Activated naive CD4-positive, alpha-beta T cell treated with anti-CD3 and anti-CD28 coated beads, Interleukin-2, amount 10 ng/mL, durations not matched to agents 7 days and 5 days (primary cell): Measurements from ENCODE around the gene ITGAV.

Experiments used
- CTCF ChIA-PET: fragments of 350-600 bp; sonication (Branson Sonifier 250); formaldehyde crosslinking; loops from one replicate; lab custom pipeline; 2021; ENCODE audit warnings: antibody characterized with exemption; lab: Charles Lee
- DNase-seq: peaks from one replicate; pipeline ENCODE4 v3.0.0-alpha.2; 2020
- H3K27ac Mint-ChIP-seq: one replicate; pipeline ENCODE4 v1.8.0; 2021; ENCODE audit warnings: mild to moderate bottlenecking, moderate library complexity, mixed read lengths
- H3K27me3 Mint-ChIP-seq: one replicate; pipeline ENCODE4 v1.8.0; 2021; ENCODE audit warnings: mild to moderate bottlenecking, mixed read lengths
- H3K36me3 Mint-ChIP-seq: one replicate; pipeline ENCODE4 v1.8.0; 2021; ENCODE audit warnings: mixed read lengths
- H3K4me1 Mint-ChIP-seq: one replicate; pipeline ENCODE4 v1.8.0; 2021; ENCODE audit warnings: mixed read lengths
- H3K4me3 Mint-ChIP-seq: one replicate; pipeline ENCODE4 v1.8.0; 2021; ENCODE audit warnings: mild to moderate bottlenecking, moderate library complexity, mixed read lengths
- H3K9me3 Mint-ChIP-seq: one replicate; pipeline ENCODE4 v1.8.0; 2021; ENCODE audit warnings: mixed read lengths

ITGAV gene

GRCh38 chr2:186717320-186718007, 127.6 kb downstream of the ITGAV start:
- no peaks in the 10 kb centered on the region for H3K9me3 Mint-ChIP-seq
- H3K36me3 Mint-ChIP-seq: no peaks in the 10 kb centered on the region
- H3K4me3 Mint-ChIP-seq: no peak overlapping the region
- H3K27me3 Mint-ChIP-seq: no peaks in the 10 kb centered on the region
- H3K4me1 Mint-ChIP-seq: no peaks in the 10 kb centered on the region
- CTCF ChIA-PET: no interaction called here
- no peak for DNase-seq
- H3K27ac Mint-ChIP-seq: no peak overlapping the region

DNA sequence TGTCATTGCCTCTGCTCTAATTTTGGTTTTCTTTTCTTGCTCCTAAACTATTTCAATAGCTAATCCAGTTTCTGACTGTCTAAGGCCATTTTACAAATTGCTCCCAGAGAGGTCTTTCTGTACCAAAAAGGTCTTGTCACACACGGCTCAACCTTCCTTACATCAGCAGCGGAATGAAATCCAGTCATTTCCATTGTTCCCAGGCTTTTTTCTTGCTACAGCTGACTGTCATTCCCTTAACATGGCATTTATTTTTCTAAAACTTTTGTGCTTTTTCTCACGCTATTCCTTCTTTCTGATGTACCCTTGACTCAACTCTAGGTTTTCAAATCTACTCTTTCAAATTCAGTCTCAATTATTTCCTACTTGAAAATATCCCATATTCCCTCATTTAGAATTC, 128.3 kb downstream of the ITGAV start:
- CTCF ChIA-PET: no interaction called here
- H3K27ac Mint-ChIP-seq: no peak overlapping the region

DNA sequence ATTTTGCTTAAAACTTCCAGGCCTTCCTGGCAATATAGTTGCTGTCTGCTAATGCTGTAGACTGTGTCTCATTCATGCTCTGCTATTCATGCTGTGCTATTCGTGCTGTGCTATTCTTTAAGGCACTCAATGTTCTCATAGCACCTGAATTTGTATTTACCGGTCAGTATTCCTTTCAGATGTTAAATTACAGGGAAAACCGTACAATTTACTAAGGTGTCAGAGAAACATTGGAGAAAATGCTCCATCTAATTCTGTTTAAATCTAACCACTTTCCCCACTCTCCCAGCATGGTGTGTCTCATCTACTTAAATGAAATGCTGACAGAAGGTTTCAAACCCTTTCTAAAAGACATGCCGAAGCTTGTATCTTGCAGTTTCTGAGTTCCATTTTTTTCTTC, 129.0 kb downstream of the ITGAV start:
- no peaks in the 10 kb centered on the region for H3K9me3 Mint-ChIP-seq

More for the DNA sequence above, 128.3 kb downstream of the ITGAV start:
- H3K36me3 Mint-ChIP-seq: no peaks in the 10 kb centered on the region
- no peak for DNase-seq
- H3K4me3 Mint-ChIP-seq: no peak overlapping the region
- H3K4me1 Mint-ChIP-seq: no peaks in the 10 kb centered on the region
- H3K9me3 Mint-ChIP-seq: no peaks in the 10 kb centered on the region
- no peaks in the 10 kb centered on the region for H3K27me3 Mint-ChIP-seq

DNA sequence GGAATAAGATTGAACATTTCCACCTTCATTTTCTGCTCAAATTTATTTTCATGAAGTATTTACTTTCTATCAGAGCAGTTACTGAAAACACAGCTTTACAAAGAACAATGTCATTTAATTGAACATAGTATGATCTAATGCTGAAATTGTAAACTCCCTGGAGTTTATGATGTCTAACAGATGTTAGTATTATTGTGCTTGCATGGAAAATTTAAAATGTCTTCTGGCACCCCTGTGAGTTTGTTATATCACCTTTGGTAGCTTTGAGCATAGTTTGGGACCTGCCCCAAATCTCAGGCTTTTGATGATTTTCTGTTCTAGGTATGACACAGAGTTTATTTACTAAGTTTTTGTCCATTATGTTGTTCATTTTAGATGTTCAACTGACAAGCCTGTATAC, 132.1 kb downstream of the ITGAV start:
- Mint-ChIP-seq H3K4me1 (no peaks in the 10 kb centered on the region), H3K9me3 (no peaks in the 10 kb centered on the region), H3K27me3 (no peaks in the 10 kb centered on the region), H3K4me3 (no peak overlapping the region), H3K36me3 (no peaks in the 10 kb centered on the region), H3K27ac (no peak overlapping the region)
- CTCF ChIA-PET: no interaction called here
- no peak for DNase-seq

More for the DNA sequence above, 129.0 kb downstream of the ITGAV start:
- H3K4me3 Mint-ChIP-seq: no peak overlapping the region
- no peak for DNase-seq
- no peaks in the 10 kb centered on the region for H3K27me3 Mint-ChIP-seq
- CTCF ChIA-PET: no interaction called here
- H3K4me1 Mint-ChIP-seq: no peaks in the 10 kb centered on the region
- no peaks in the 10 kb centered on the region for H3K36me3 Mint-ChIP-seq
- no peak overlapping the region for H3K27ac Mint-ChIP-seq

DNA sequence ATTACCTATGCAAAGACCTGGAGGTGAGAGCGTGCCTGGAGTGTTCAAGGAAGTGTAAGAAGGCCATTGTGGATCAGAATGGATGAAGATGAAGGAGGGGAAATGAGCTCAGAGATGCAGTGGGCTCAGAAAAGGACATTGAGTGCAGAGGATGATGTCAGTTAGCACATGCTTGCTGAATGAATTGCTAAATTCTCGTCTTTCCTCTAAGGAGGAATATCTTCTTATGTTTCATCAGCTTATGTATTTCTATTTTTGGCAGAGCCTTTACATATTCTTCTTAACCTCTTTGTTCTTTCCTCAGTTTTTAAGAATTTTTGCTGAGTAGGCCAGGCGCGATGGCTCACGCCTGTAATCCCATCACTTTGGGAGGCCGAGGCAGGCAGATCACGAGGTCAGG, 134.9 kb downstream of the ITGAV start:
- no peaks in the 10 kb centered on the region for H3K9me3 Mint-ChIP-seq
- H3K4me1 Mint-ChIP-seq: no peaks in the 10 kb centered on the region
- H3K36me3 Mint-ChIP-seq: no peaks in the 10 kb centered on the region
- CTCF ChIA-PET: no interaction called here
- DNase-seq: no peak
- H3K27me3 Mint-ChIP-seq: no peaks in the 10 kb centered on the region
- no peak overlapping the region for H3K4me3 Mint-ChIP-seq
- no peak overlapping the region for H3K27ac Mint-ChIP-seq

DNA sequence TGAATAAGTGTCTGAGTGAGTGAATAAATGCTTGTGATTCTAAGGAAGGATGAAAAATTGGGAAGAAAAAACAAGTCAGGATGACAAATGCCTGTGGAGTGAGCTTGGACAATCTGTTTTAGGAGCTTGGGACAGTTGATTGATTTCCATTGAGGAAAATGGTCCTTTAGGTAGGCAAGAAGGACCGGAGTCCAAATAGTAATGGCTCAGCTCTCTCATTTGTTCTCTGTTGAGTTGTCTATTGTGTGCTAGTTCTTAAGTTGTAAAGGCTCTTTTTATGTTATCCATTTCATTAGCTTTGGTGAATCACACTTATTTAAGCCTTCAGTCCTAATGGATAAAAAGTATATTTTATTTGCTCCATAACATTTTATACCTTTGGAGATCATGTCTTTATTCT, 135.9 kb downstream of the ITGAV start:
- Mint-ChIP-seq H3K27ac (no peak overlapping the region), H3K27me3 (no peaks in the 10 kb centered on the region), H3K36me3 (no peaks in the 10 kb centered on the region), H3K9me3 (no peaks in the 10 kb centered on the region), H3K4me1 (no peaks in the 10 kb centered on the region), H3K4me3 (no peak overlapping the region)
- CTCF ChIA-PET: no interaction called here
- no peak for DNase-seq

DNA sequence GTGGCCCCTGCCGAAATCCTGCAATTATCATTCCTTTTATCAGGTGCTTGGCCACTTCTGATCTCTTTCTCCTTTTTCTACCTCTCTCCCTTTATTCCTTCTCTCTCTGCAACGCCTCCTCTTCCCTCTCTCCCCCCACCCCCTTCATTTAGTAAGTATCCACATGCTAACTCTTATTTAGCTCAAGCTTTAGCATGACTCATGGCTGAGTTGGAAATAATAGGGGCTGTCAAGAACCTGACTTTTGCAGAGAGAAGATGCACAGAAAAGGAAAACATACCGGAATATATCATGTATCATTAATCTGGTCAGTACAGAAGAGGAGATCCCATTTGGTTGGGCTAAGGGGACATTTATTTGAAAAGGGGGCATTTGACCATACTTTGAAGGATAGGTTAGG, 137.1 kb downstream of the ITGAV start:
- DNase-seq: no peak
- Mint-ChIP-seq H3K36me3 (no peaks in the 10 kb centered on the region), H3K27ac (no peak overlapping the region), H3K9me3 (no peaks in the 10 kb centered on the region), H3K4me1 (no peaks in the 10 kb centered on the region), H3K27me3 (no peaks in the 10 kb centered on the region), H3K4me3 (no peak overlapping the region)
- CTCF ChIA-PET: no interaction called here

- Mint-ChIP-seq H3K4me3 (no peak overlapping the region), H3K27ac (no peak overlapping the region), H3K27me3 (no peaks in the 10 kb centered on the region), H3K9me3 (no peaks in the 10 kb centered on the region), H3K4me1 (no peaks in the 10 kb centered on the region), H3K36me3 (no peaks in the 10 kb centered on the region)
- no peak for DNase-seq
- CTCF ChIA-PET: interaction anchor here (0.6 kb wide), 1 partner anchor 1951 kb away, joined by 3 read pairs; no protein-coding TSS in a partner anchor
These were observed 138.8 kb downstream of the ITGAV start for GRCh38 chr2:186728631-186729030.
